HG02840 (cell line): ENCODE results near the gene IKBKG.
"Not testable (repeated sequence)": the region's sequence is repeated elsewhere in the genome, so short reads cannot be mapped to it uniquely, and the experiment has no call there.

Experiments used
- ATAC-seq: cut with Tn5 transposase; IDR thresholded peaks from one replicate; pipeline ENCODE4 v1.9.1; 2021; ENCODE audit warnings: mild to moderate bottlenecking, moderate library complexity, moderate number of reproducible peaks; ENCODE audit not compliant: unreplicated experiment, low FRiP score

The IKBKG gene

DNA sequence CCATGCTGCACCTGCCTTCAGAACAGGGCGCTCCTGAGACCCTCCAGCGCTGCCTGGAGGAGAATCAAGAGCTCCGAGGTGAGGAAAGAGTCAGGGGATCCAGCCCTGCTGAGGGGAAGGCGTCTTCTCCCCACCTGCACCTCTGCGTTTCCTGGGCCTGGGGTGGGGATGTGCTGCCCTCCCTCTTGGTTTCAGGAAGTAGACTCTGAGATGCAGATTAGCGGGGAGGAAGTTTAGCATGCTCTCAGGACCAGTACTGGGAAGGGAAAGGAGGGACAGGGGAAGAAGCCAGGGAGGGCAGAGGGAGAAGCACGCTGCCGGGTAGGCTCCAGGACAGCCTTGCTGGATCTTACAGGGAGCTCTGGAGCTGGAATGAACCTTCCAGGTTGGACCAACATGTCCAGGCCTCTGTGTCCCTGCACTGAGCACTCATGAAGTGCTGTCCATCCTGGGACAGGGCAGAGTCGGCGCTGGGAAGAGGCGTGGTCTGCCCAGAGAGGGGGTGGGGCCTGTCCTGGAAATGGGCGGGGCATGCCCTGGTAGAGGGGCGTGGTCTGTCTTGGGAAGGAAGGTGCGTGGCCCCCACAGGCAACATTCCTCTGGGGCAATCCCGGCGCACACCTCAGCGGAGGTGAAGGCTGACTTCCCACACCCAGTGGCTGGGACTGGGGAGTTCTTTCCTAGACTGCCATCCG, 4.8 kb downstream of the IKBKG start:
- ATAC-seq: not testable (repeated sequence)

DNA sequence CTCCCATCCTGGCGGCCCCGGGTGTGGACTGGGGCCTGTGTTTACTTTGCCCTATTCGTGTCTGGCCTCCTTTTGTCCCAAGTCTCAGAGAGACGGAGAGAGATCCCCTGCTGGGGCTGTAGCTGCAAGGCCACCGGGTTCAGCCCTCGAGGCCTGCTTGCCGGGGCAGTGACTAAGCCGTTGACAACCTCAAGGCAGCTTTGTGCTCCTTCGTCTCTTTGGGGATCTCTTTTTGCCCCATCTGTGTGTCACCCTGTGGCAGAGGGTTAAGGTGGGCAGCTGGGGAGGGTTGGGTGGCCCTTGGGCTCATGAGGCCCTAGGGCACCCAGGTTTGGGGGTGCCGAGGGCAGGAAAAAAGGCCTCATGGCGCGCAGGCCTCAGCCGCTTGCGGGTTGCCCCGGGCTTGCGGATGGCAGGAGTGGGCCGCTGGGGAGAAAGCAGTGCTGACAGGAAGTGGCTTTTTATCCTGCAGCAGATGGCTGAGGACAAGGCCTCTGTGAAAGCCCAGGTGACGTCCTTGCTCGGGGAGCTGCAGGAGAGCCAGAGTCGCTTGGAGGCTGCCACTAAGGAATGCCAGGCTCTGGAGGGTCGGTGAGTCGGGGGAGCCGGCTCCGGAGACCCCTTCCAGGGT, 10.8 kb downstream of the IKBKG start:
- ATAC-seq: not testable (repeated sequence)

DNA sequence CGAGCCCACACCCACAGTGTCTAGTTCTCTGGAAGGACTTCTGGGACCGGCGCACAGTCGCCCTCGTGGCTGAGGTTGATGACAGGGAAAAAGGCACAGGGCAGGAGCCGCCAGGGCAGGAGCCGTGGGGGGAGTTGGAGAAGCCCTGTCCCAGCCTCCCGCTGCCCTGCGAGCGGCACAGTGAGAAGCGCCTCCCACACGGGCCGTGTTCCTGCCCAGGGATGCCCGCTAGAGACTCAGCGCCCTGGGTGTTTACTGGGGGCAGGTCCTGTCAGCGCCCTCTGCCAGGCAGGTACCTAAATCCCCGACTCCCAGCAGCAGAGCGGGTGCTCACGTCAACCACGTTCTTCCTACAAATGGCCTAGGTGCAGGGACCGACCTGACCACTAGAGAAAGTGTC, 11.5 kb downstream of the IKBKG start:
- ATAC-seq: not testable (repeated sequence)

DNA sequence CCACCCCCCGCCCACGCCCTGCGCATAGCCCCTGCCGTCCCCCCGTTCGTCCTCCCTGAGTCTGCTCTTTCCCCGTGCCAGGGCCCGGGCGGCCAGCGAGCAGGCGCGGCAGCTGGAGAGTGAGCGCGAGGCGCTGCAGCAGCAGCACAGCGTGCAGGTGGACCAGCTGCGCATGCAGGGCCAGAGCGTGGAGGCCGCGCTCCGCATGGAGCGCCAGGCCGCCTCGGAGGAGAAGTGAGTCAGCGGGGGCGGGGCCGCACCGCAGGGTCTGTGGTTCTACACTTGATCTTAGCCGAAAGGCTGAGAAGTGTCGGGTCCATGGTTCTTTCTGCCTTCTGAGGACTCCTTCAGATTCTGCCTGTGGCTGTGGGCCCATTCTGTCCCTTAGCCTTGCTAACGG, 12.9 kb downstream of the IKBKG start:
- not testable (repeated sequence) for ATAC-seq

DNA sequence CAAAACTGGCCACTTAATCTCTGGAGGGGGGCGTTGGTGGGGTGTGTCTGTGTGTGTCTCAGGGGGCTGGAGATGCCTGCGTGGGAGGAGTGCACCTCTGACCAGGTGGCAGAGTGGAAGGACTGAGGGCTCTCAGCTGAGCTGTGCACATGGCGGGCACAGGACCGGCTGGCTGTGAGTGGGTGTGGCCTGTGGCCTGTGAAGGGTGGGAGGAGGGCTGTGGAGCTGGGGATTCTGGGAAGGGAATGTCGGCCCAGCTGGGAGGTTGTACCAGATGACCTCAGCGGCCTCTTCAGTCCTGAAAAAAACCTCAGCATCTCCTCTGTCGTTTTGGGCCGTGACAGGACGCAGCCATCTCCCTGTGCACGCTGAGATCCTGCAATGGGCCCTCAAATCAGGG, 14.9 kb downstream of the IKBKG start:
- ATAC-seq: not testable (repeated sequence)

DNA sequence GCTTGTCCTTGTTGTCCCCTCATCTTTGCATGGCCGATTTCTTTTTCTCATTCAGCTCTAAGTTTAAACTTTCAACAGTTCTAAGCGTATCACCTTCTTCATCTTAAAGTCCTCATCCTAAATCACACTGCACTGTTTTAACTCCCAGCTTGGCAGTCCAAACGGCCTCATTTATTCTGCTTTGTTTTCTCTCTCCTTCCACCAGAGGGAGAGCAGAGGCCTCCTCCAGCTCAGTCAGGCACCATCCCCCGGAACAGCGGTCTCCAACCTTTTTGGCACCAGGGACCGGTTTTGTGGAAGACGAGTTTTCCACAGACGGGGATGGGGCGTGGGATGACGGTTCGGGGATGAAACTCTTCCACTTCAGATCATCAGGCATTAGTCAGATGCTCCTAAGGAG, 22.9 kb downstream of the IKBKG start:
- ATAC-seq: not testable (repeated sequence)

DNA sequence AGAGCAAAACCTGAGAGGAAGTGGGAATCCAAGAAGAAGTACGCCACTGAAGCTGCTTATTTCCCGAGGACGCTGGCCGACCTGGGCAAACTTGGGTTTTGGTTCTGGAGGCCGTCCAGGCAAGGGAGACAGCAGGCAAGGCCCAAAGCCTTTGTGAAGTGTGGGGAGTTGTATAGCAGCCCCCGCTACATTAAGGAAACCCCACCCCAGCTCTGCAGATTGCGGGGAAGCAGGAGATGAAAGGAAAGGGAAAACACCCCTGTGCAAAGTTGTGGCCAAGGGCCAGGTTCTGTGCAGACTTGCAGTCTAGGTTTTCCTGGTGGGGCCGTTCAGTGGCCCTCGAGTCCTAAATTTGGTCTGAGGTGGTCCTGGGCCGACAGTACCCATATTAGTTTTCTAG, 25.6 kb downstream of the IKBKG start:
- ATAC-seq: not testable (repeated sequence)

DNA sequence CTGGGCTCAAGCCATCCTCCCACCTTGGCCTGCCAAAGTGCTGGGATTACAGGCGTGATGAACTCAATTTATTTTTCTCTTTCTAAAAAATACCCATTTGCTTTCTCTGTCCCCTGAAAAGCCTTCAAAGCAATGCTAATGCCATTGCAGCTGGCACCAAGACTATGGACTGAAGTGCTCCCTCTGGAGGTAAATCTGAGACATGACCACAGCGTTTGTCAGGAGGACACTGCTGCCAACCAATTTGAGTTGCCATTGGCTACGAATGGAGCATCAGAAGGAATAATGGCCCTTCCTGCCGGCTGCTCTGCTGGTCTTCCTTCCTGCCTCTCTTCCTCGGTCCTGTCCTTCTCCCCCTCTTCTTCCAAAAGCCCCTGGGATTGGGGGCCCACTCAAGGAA, 27.7 kb downstream of the IKBKG start:
- not testable (repeated sequence) for ATAC-seq

DNA sequence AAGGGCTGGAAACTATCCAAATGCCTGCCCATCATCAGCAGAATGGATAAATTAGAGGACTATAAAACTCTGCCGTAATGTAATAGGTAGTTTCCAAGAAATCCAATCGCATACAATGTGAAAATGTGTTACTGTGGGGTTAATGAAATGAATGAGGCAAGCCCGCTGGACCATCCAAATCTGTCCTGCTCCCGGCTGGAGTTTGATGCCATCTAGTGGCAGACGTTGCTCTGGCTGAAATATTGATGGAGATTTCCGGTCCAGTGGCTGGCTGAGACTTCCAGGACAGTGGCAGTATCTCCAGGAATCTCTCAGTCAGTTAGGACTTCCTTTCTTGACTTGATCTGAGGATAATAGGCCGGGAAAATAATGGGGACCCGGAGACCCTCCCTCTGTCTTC, 35.6 kb downstream of the IKBKG start:
- not testable (repeated sequence) for ATAC-seq

DNA sequence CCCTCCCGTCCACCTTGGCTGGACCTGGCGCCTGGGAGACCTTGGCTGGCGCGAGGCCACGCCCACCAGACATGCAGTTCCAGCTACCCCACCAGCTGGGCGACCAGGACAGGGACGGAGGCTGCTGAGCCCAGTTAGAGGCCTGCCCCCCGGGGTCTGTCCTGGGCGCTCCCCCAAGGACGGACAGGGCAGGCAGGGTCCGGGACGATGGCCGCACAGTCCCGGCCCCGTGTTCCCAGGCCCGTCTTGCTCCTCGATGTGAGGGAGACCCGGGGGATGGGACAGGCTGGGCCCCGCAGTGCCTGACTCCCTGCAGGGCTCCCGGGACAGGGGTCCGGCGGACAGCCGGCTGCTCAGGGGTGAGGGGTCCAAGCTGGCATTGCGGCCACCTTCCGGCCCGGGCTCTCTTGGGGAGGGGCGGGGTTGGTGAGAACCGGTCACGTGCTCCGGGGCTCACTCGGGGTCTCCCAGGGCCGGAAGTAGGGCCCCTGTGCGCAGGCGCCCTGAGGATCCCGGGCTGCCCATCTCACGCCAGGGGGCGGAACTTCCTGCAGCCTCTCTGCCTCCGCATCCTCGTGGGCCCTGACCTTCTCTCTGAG, 37.3 kb downstream of the IKBKG start, which contains the start of gene CTAG1A:
Gene CTAG1A (plus strand): TSS at position 549 of the 599 bp plus-strand sequence. CDS start 74 bp downstream, outside the sequence.
- not testable (repeated sequence) for ATAC-seq

DNA sequence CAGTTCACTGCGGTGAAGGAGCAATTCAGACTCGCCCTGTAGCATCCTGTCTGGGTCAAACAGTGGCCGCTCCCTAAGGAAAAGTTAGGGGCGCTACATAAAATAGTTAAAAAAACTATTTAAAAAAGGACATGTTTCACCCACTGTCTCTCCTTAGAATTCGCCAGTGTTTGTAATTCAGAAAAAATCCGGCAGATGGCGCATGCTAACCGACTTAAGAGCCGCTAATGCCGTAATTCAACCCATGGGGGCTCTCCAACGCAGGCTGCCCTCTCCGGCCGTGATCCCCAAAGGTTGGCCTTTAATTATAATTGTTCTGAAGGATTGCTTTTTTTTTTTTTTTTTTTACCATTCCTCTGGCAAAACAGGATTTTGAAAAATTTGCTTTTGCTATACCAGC, 43.0 kb downstream of the IKBKG start:
- not testable (repeated sequence) for ATAC-seq

DNA sequence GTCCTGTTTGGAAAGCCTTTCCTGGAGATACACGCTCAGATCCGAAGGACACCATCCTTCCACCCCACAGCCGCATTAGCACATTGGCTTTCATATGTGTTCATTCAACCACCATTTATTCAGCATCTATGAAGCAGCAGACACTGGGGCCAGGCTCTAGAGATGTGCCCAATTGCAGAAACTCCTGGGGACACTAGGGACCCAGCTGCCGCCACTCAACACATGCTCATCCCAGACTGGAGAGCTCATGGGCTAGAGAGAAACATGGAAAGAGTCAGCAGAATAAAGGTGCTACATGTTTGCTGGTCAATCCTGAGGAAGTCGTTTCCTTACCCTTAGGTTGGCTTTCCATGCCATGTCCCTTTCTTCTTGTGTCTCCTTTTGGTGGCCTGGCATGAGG, 45.1 kb downstream of the IKBKG start:
- ATAC-seq: no peak

DNA sequence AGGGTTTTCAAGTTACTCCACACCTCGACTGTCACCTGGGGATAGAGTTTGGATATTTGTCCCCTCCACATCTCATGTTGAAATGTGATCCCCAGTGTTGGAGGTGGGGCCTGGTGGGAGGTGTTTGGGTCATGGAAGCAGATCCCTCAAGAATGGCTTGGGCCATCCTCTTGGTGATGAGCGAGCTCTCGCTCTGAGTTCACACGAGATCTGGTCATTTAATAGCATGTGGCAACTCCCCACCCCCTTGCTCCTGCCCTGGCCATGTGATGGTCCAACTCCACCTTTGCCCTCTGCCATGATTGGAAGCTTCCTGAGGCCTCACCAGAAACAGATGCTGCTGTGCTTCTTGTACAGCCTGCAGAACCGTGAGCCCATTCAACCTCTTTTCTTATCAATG, 45.8 kb downstream of the IKBKG start:
- ATAC-seq: no peak

DNA sequence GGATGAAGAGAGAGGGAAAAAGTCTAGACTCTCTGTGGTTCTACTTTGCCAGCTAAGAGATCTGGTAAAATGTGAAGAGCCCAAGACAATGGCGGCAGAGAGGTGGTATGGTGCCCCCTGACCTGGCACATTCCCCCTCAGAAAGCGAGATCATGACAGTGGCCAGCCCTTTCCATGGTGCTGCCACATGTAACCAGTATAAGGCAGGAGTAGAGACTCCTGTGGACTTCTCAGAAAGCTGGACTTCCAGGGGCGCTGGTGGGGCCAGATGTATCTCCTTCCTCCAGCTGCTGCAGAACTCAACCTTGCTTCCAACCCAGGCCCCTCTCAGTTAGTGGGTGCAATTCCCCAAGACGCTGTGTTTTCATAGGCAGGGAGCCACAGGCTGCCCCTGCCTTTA, 47.1 kb downstream of the IKBKG start:
- no peak for ATAC-seq

DNA sequence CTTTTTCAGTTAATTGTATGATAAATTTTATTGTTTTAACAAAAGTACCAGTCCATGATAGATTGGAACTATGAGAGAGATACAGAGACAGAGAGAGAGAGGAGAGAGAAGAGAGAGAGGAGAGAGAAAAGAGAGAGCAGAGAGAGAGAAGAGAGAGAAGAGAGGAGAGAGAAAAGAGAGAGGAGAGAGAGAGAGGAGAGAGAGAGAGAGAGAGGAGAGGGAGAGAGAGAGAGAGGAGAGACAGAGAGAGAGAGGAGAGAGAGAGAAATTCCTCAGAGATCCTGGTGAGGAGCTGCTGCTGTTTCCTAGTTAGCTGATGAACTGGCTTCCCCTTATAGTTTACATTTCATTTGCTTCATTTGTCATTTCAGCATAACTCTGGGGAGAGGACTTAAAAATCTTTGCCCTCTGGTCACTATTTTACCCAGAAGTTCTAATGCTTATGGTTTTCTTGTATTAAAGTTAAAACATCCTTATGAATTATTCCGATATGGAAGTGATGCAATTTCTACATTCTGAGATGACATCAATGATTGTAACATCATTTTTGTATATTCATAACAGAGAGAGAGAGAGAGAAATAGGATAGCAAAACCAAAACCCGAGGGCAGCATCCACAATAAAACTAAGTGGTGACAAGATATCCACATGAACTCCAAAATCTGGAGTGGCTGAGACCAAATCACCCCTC, 48.3 kb downstream of the IKBKG start:
- no peak for ATAC-seq

DNA sequence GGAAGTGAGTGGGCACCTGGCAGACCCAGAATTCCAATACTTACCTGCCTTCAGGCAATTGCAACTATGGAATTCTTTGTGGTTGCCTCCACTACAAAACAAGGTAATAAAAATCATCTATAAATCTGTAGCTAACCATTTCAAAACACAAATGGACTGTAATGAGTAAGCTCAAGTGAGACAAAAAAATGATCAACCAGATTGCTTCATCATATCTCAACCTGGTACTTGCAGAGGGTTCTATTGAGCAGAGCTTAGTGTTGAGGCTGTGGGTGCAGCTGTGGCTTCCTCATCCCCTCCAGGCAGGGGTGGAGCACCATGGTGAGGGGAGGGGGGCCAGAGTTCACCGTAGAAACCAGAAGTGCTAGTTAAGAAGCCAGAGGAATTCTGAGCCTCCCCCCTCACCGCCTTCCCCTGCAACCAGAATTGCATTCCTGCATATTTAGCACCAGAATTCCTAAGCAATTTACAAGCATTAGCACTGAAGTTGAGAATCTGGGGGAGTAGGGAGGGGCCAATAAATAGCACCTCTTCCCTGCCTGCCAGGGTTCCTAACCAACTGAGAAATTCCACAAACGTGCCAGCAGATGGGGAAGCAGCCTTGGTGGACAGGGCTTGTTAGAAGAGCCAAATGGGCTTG, 49.0 kb downstream of the IKBKG start:
- no peak for ATAC-seq

DNA sequence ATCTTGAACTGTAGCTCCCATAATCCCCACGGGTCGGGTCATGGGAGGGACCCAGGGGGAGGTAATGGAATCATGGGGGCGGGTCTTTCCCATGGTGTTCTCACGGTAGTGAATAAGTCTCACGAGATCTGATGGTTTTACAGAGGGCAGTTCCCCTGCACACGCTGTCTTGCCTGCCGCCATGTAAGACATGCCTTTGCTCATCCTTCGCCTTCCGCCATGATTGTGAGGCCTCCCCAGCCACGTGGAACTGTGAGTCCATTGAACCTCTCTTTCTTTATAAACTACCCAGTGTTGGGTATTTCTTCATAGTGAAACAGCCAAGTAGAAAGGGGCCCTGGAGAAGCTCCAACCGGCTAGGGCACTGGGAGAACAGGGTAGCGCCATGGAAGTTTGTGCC, 49.8 kb downstream of the IKBKG start:
- ATAC-seq: no peak

DNA sequence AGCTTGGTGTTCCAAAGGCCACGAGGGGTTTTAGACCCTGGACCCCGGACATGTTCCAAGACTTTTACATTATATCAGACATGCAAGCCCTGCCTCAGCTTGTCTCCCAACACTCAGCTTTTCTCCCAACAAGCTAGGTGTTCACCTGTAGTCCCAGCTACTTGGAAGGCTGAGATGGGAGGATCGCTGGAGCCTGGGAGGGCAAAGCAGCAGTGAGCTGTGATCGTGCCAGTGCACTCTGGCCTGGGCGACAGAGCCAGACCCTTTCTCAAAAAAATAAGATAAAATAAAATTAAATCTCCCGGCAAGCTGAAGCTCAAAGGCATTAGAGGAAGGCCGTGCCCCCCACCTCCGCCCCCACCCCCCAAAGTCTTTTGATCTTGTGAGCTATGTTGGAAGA, 51.2 kb downstream of the IKBKG start:
- ATAC-seq: no peak

DNA sequence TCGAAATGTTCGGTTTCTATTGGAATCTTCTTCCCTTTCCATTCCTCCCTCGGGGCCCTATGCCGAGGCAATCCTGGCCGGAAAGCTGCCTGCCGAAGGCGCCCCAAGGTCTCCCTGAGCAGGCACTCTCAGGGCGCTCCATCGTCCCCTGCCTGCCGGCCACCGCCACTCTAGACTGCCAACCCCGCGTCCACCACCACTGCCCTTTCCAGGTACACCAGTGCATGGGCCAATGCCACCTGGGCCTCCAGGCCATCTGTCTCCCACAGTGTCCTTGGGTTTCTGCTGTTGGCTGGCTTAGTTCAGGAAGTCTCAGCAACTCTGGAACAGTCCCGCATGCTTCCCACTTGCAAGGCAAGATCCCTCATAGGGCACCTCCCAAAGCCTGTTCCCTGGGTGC, 52.1 kb downstream of the IKBKG start:
- ATAC-seq: no peak

DNA sequence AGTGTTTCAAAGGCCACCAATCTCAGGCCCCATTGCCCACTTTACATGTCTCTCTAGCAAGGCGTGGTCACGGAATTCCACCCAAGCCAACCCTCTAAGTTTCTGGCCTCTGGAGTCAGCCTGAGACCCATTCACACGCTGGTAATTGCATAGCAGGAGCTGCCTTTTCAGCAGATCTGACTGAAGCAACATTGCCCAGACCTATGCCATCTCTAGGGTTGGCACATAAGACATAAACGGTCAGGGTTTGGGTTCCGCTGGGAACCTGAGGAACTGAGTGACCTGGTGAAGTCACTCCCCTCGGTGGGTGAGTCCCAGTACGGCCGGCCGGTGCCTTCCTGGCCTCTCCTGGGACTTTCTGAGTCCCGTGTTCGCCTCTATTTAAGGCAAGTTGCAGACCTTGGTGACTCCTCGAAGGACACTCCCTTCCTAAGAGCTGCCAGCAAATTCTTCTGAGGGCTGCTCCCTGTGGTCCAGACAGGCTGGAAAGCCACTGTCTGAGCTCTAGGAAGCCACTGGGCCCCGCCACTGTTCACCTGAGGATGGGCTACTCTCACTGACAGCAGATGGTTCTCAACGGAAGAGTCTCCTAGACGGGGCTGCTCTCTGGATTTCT, 53.4 kb downstream of the IKBKG start:
- no peak for ATAC-seq
